Measurements from ENCODE around the gene GIPC2.

The GIPC2 gene

GRCh38 chr1:78143152-78143551 is 97.4 kb downstream of the GIPC2 start:
- H3K4me3 ChIP-seq (ENCODE audit: low read depth, low read length) = no peak overlapping the region
- TF ChIP-seq CTCF (IDR thresholded peaks at IDR 0.05; ENCODE audit: borderline replicate concordance, insufficient read depth, low read depth, low read length) = no peak

DNA sequence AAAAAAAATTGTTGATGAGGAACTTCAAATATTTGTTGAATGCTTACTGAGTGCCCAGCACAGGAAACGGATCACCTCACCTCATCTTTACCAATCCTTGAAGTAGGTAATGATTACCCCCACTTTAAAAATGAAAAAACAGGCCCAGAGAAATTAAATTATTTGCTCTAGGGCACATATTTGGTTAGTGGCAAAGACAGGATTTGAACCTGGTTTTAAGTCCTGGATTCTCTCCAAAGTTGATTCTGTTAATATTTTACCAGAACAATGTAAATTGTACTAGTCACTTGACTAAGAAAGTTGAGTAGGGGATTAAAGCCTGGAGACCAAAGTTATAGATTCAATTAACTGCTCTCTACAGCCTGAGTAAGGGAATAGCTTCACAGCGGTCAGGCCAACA is 97.9 kb downstream of the GIPC2 start:
- H3K4me3 ChIP-seq (ENCODE audit: low read depth, low read length) = no peak overlapping the region
- no peak for TF ChIP-seq CTCF (IDR thresholded peaks at IDR 0.05; ENCODE audit: borderline replicate concordance, insufficient read depth, low read depth, low read length)

- peak; percentile 75 for TF ChIP-seq CTCF (IDR thresholded peaks at IDR 0.05; ENCODE audit: borderline replicate concordance, insufficient read depth, low read depth, low read length)
Measured at GRCh38 chr1:78145105-78145580, 99.4 kb downstream of the GIPC2 start.

GRCh38 chr1:78146205-78146771 is 100.5 kb downstream of the GIPC2 start:
- TF ChIP-seq CTCF (IDR thresholded peaks at IDR 0.05; ENCODE audit: borderline replicate concordance, insufficient read depth, low read depth, low read length) = no peak
- no peak overlapping the region for H3K4me3 ChIP-seq (ENCODE audit: low read depth, low read length)

More at GRCh38 chr1:78145105-78145580, 99.4 kb downstream of the GIPC2 start:
- no peak overlapping the region for H3K4me3 ChIP-seq (ENCODE audit: low read depth, low read length)

- no peak for TF ChIP-seq CTCF (IDR thresholded peaks at IDR 0.05; ENCODE audit: borderline replicate concordance, insufficient read depth, low read depth, low read length)
- H3K4me3 ChIP-seq (ENCODE audit: low read depth, low read length) = no peak overlapping the region
Measured at GRCh38 chr1:78147031-78147430, 101.3 kb downstream of the GIPC2 start.

GRCh38 chr1:78153092-78153736 is 107.4 kb downstream of the GIPC2 start:
- TF ChIP-seq CTCF (IDR thresholded peaks at IDR 0.05; ENCODE audit: borderline replicate concordance, insufficient read depth, low read depth, low read length) = no peak
- no peak overlapping the region for H3K4me3 ChIP-seq (ENCODE audit: low read depth, low read length)

DNA sequence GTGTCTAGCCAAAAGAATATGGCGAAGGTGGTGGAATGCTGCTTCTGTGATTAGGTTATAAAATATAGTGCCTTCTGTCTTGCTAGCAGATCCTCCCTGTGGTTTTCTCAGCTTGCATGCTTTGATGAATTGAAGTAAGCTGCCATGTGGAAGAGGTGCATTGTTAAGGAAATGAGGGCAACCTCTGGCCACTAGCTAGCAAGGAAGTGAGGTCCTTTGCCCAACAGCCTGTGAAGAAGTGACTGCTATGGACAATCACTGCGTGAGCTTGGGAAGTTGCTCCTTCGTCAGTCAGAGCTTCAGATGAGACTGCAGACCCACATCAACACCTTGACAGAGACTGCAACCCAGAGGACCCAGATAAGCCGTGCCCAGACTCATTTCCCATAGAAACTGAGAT is 109.4 kb downstream of the GIPC2 start:
- TF ChIP-seq CTCF (IDR thresholded peaks at IDR 0.05; ENCODE audit: borderline replicate concordance, insufficient read depth, low read depth, low read length) = no peak
- H3K4me3 ChIP-seq (ENCODE audit: low read depth, low read length) = no peak overlapping the region
